ENCODE measurements around the gene EXOC3L4.
"Not testable (repeated sequence)": the region's sequence is repeated elsewhere in the genome, so short reads cannot be mapped to it uniquely, and the experiment has no call there.

Gene EXOC3L4

DNA sequence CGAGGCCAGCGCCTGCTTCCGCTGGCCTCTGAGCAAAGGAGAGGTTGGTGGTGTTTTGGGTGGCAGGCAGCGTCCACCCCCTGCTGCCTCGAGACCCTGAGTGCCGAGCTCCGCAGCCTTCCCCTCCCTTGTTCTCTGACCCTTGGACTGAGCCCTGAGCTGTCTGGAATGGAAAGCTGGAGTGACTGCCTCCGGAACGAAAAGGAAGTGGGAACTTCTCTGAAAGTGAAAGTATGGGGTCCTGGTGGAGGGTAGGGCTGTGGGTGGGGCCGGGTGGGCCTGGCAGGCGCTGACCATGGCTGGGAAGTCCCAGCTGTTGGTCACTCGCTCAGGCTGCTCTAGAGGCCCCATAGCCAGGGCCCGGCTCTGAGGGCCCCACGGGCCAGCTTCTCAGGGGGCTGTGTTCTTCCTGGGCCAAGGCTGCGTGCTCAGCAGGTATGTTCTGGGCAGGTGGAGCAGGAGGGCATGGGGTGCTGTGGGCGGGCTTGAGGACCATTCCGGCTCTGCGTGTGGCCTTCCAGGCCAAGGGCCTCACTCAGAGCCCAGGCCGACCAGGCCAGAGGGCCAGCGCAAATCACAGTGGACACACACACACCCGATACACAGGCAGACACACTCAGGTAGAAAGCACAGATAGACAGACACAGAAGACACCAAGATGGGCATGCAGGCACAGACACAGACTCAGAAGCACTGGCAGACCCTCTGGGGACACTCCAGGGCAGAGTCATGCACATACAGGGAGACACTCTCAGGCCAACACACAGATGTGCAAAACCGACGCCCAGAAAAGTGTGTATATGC is at the start of gene EXOC3L4:
Gene EXOC3L4, plus strand, starts transcription at position 320 of the 804 bp plus-strand sequence. CDS start 5,495 bp downstream, outside the sequence.
- no peak for FAIRE-seq

DNA sequence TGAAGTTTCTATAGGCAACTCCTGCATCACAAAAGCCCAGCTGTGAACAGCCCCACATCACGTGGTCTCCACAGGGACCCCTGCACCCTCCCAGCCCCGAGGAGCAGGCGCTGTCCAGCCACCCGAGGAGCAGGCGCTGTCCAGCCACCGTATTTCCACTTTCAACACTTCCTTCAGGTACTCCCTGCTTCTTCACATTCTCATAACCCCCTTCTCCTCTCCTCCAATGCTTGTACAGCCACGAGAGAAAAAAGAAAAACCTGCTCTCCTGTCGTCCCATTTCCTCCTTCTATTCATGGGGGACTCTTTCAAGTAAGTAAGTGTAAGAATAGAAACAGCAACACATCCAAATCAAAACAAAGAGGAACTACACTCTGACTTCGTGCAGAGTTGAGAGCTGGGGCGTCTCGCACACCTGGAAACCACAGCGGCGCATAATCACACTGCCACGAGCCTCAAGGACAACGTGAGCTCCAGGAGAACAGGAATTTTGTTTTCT is 49.1 kb upstream of the EXOC3L4 start:
- no peak for FAIRE-seq

DNA sequence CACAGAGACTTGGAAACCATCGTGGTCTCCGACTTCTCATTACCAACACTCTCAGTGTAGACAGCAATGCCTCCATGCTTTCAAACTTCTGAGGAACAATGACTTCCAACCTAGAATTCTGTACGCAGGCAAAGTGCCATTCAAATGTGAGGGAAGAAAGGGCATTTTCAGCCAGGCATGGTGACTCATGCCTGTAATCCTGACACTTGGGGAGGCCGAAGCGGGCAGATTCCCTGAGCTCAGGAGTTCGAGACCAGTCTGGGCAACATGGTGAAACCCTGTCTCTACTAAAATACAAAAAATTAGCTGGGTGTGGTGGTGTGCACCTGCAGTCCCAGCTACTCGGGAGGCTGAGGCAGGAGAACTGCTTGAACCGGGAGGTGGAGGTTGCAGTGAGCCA is 47.1 kb upstream of the EXOC3L4 start:
- not testable (repeated sequence) for FAIRE-seq

DNA sequence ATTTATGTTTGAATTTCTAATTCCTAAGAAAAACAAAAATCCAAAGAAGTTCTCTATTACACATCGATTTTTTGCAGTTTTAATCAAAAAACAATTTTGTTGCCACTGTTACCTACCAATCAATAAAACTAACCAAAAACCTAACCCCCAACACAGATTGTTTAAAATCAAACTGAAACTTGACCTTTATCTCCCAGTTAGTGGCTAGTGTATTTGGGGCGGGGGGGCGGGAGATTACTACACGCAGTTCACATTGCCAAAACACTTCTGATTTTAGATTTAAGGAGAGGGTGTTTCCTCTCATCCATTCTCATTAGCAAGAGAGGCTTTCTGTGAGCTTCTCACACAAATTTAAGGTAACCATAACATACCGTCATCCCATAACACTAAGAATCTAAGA is 43.6 kb upstream of the EXOC3L4 start:
- FAIRE-seq = no peak

DNA sequence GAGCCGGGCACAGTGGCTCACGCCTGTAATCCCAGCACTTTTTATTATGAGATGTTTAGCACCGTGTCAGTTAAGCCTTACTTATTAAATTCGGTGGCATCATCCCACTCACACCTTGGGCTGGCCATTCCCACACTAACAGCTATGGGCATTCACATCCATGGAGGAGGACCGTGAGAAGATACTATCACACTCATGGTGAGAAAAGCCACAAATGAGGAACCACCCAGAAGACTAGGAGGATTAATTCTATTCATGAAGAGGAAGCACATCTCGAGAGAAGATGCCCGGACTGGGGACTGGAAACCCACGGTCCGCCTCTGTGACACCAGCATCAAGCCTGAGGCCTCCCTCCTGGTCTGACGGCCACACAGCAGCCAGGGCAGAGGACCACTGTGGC is 42.1 kb upstream of the EXOC3L4 start:
- no peak for FAIRE-seq

DNA sequence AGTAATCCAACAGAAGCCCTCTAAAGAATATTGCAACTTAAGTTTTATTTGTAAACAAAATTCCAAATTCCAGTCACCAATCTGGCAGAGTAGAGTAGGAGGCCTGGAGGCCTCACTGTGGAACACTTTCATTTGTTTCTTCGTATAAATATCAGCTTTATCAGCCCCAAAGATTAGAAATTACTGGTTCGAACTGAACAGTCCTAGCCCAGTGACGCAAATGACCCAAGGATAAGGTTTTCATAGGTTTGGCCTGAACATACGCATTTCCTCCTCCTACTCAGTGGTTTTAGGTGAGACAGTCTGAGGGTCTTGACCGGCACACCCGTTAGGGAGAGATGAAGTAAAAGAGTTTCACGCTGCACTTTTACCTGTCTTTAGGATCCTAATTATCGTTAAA is 38.8 kb upstream of the EXOC3L4 start:
- no peak for FAIRE-seq

DNA sequence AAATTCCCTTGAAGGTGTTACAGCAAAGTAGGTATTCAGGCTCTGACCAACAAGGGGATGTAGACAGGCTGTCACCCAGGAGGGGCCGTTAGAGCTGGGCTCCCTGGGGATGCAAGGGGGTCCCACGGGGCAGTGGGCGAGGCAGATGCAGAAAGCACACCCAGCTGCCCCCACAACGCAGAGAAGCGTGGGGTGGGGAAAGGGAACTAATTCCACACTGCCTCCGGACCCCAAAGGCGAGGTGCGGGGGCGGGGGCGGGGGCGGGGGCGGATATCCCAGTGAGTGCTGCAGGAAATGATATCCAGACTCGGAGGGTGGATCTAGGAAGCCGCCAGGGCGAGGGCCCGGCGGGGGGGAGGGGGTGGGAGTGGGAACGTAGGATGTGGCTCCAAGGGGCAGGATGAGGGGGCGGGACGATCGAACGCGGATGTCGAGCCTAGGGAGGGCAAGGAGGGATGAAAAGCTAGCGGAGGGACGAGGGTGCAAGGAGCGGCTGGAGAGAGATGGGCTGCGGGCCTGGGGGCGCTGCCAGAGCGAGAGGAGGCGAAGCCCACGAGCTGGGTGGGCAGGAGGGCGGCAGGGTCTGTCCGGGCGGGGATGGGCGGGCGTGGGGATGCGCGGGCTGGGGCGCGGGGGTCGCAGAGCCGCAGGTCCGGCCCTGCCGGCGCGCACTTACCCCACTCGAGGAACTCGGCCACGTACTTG is 38.0 kb upstream of the EXOC3L4 start:
- no peak for FAIRE-seq

DNA sequence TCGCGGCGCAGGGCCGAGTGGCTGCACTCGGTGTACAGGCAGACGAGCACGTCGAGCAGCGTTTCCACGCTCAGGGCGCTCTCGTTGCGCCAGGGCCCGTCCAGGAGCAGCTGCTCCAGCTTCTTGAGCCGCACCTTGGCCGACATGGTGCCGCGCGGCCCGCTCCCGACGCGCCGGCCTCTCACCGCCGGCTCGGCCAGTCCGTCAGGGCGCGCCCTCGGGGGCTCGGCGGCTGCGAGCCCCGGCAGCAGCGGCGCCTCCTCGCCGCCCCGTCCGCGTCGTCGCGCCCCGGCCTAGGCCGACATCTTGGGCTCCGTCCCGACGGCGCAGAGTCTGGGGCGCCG is 37.5 kb upstream of the EXOC3L4 start:
- FAIRE-seq = no peak

DNA sequence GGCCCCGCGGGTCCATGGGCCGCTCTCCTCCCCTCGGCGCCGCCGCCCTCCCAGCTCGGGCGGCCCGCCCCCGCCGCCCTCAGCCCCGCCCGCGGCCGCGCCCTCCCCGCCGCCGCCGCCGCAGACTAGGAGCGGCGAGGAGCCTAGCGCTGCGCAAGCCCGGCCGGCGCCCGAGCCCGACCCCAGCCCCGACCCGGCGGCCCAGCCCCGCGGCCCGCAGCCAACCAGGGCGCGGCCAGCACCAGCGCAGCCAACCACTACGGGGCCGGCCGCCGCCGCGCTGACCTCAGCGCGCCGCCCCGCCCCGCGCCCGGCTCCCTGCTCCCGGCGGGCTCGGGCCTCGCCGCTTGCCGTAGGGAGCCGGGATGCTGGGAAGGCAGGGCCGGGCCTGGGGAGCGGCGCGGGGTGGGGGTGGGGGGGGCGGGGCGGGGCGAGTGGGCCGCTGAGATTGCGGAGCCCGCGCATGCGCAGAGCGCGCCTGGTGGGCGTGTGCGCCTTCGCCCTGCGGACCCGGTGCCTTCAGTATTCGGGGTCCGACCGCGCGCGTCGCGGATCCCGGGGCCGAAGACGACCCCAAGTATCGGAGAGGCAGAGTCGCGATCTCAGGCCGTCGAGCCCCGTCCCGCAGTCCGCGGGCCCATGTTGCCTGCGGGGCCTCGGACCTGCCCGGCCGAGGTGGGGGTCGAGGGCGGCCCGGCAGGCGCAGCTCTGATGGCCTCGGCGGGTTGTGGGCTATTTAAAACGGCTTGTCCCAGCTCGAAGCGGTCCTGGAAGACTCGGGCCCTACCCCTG is 37.0 kb upstream of the EXOC3L4 start, which contains the start of gene CDC42BPB:
Gene CDC42BPB, minus strand, starts transcription at position 178 of the 792 bp plus-strand sequence. CDS start 376 bp downstream, outside the sequence.
- no peak for FAIRE-seq

DNA sequence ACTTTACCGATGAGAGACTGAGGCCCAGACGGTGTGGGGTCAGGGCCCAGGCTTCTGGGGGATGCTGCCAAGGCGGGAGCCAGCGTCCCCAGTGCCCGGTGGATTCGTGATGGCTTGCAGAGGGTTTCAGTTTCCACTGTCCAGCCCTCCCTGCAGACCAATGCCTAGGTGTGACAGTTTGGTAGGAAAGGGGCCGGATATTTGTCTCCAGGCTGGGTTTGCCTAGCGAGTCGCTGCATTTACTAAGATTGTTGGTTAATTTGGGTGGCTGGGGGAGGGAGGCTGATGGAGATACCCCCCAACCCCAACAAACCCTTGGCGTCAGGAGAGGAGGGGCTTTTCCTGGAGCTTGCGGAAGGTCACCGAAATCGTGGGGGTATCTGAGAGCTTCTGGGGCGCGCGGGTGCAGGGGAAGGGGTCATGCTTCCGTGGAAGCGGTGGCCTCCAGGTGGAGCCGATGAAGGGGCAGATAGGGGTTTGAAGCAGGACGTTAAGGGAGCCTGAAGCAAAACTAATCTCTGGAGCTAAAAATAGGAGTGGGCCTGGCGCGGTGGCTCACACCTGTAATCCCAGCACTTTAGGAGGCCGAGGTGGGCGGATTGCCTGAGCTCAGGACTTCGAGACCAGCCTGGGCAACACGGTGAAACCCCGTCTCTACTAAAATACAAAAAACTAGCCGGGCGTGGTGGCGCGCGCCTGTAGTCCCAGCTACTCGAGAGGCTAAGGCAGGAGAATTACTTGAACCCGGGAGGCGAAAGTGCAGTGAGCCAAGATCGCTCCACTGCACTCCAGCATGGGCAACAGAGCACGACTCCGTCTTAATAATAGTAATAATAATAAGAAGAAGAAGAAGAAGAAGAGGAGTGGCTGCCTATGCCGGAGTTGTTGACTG is 36.1 kb upstream of the EXOC3L4 start:
- FAIRE-seq = no peak

DNA sequence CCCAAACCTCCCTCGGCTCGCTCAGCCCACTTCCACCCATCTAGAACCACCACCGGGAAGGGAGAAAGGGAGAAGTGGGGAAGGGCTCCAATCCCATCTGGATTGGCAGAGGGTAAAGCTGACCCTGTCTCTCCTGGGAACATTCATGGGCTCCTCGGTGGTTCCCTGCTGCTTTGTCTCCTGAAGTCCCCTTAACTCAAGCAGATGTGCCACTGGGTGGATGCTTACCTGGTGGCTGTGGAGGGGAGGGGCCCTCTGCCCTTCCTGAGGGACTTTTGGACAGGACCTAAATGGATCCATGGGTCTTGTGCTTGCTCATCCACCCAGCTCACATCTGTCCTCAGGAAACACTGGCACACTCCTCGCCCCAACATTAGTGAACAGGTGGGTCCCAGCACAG is 35.0 kb upstream of the EXOC3L4 start:
- no peak for FAIRE-seq

DNA sequence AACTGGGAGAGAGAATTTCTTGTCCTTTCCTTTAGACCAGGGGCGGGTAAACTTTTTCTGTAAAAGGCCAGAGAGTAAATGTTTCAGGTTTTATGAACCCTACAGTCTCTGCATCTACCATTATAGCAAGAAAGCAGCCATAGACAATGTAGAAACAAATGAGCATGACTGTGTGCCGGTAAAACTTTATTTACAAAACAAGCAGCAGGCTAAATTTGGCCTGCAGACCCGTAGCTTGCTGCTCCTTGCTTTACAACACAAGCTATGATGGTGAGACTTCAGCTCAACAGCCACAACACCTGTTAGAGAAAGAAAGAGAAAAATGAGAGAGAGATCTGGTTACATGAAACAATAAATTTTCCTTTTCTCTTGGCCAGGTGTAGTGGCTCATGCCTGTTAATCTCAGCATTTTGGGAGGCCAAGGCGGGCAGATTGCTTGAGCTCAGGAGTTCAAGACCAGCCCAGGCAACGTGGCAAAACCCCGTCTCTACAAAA is 33.0 kb upstream of the EXOC3L4 start:
- no peak for FAIRE-seq

DNA sequence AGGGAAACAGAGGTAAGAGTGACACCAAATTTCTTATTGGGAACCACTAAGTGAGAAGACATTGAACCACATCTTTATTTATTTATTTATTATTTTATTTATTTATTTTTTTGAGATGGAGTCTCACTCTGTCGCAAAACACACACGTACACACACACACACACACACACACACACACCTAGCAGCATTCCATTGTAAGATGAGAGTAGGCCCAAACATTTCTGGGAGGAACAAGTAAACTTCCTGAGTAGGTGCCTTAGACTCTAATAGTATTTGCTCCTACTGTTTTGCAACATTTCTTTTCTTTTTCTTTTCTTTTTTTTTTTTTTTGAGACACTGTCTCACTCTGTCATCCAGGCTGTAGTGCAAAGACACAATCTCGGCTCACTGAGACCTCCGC is 30.1 kb upstream of the EXOC3L4 start:
- no peak for FAIRE-seq

DNA sequence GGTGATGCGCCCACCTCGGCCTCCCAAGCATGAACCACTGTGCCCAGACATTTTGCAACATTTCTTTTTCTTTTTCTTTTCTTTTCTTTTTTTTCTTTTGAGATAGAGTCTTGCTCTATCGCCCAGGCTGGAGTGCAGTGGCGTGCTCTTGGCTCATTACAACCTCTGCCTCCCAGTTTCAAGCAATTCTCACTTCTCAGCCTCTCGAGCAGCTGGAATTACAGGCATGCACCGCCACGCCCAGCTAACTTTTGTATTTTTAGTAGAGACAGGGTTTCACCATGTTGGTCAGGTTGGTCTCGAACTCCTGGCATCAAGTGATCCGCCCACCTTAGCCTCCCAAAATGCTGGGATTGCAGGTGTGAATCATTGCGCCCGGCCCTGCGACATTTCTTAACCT is 29.5 kb upstream of the EXOC3L4 start:
- no peak for FAIRE-seq

DNA sequence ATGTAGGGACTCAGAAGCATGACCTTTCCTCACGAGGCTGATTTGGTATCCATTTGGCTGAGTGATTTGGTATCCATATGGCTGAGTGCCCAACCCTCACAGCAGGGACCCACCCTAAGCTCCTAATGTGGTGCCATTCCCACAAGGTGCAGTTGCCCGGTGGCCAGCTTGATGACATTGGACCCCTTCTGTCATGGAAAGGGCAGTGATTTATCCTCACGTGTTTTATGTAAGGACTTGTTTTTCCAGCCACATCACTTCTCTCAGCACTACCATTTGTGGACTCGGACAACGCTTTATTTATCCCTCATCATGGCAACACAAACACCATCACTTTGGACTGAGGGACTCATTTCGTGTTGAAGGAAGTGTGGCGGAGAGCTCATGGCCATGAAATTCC is 28.7 kb upstream of the EXOC3L4 start:
- FAIRE-seq = no peak

DNA sequence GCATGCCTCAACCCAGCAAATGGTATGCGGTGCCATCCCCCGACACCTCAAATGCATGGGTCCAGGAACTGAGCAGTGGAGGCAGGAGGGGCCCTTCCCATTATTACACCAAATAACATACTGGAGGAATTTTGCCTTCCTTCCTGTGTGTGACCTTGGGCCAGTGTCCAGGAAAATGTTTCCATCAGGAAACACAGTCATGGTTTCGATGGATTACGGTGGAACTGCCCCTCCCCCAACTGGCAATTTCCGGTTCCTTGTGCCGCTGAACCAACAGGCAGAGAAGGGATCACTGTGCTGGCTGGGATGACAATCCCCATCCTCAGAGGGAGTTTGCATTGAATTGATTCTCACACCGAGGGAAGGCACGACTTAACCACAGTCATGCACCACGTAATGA is 28.1 kb upstream of the EXOC3L4 start:
- no peak for FAIRE-seq

DNA sequence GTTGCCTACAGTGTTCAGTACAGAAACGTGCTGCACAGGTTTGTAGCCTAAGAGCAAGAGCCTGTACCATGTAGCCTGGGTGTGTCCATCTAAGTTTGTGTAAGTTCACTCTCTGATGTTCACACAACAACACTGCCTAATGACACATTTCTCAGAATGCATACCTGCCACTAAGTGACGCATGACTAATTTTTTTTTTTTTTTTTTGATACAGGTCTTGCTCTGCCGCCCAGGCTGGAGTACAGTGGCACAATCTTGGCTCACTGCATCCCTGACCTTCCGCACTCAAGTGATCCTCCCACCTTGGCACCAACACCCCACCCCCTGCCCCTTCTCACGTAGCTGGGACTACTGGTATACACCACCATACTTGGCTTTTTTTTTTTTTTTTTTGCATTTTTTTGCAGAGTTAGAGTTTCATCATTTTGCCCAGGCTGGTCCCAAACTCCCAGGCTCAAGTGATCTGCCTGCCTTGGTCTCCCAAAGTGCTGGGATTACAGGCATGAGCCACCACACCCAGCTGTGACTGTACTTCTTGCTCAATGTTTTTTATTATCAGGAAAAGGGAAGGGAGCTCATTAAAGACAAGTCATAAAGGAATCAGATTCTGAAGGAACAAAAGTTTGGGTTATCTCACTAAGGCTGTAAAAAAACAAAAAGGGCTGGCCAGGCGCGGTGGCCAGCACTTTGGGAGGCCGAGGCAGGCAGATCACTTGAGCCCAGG is 27.1 kb upstream of the EXOC3L4 start:
- FAIRE-seq = no peak

DNA sequence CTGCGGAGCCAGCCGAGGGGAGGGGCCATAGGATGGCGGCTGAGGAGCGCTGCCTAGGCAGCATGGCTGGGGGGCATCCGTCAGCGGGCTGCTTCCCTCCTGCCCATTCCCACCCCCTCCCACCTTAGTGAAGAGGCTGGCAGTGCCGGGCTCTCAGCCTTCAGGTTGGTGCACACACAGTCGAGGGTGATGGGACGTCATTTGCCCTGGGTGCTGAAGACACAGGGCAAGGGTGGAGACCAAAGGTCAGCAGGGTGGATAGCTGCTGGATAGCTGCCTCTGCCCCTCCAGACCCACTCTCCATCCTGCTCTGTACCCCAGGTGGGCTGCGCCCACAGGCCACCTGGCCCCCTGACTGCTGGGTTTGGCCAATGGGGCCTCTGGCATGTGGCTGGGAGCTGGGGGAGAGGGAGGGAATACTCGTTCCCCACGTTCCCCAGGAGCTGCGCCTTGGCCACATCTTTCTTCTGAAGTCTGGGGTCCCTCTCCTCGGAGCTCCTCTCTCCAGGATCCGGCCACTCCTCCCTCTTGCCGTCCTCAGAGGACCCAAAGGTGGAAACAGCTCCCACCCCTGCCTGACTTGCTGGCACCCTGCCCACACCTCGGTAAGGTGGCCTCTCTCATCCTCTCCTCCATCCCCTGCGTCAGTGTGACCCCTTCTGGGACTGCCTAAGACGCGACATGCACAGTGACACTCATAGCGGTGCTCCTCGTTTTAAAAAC is 26.0 kb upstream of the EXOC3L4 start:
- no peak for FAIRE-seq

DNA sequence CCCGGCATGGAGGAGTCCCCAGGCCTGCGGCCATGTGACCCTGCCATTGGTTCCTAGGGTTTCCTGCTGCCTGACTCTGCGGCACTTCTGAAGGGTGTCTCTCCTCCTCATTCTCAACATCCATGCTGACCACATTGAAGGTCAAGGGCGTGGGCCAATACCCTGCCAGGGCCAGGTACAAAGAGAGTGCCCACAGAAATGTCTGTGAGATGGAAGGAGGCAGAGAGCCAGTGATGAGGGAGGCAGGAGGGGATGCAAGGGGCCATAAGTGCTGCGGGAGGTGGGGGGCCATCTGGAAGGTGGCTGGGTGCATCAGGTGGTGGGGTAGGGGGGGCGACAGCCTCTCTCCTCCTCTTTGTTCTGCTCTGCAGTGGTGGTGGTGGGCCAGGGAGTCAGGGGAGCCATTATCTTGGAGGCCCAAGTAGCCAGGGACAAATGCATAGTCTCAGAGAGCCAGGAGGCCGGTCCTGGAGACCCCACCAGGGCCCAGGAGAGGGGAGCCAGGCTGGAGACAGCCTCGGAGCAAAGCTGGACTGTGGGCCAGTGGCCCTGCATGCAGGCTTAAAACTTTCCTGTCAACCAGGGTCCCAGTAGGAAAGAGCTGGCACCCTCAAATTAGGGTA is 24.2 kb upstream of the EXOC3L4 start:
- no peak for FAIRE-seq

DNA sequence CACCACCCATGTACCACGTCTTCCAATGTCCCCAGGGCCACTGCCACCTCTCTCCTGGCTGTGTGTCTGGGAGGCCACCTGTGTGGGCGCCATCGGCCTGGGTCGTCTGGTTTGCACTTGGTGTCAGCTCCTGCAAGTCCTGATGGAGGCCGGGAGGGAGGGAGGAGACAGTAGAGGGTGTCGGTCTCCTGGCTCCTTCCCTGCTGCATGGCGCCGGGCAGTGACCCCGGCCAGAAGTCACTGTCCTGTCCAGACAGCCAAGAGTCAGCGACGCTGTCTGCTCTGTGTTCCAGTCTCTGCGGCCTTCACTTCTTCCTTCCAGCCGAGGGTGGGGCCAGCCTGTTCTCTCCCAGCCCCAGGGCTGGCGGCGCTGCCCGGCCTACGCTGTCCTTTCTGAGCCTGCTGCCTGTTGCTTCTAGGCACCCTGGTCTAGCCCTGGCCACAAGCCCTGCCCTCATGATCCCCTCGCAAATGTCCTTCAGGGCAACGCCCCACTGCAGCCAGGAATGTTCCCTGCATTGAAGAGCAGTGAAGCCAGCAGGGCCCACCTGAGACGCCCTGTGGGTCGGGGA is 23.5 kb upstream of the EXOC3L4 start:
- FAIRE-seq = no peak

Data from TTC549 (cell line).